Hair follicle dermal papilla cell (primary cell): ENCODE data around the gene WNT7A. TPM values are rescaled to one million over a fixed set of nuclear protein-coding genes. Genes with fewer than 3 reads are reported as not detected.

ENCODE experiments used
- total RNA-seq: library from RNA; depleted of rRNA; stranded (reverse); fragments of >200 nt; gene quantifications from 2 replicates; pipeline ENCODE4 v1.2.3, GENCODE V29; 2012

The WNT7A gene
- not detected in 2 replicates for total RNA-seq

GRCh38 chr3:13879946-13880810, at the start of gene WNT7A:
WNT7A (minus strand) TSS chr3:13880071; CDS start chr3:13879816, 255 bp downstream.

Other genes with a start within 250 kb of the WNT7A start
- gene CHCHD4, start 244.8 kb upstream of the WNT7A start, total RNA-seq: 8.0 and 10.2 TPM in 2 replicates
- gene TMEM43, start 245.0 kb upstream of the WNT7A start, total RNA-seq: 149 and 156 TPM in 2 replicates